Measurements from ENCODE around the gene YAP1.

- no peak for TF ChIP-seq CTCF (IDR thresholded peaks at IDR 0.05; ENCODE audit: borderline replicate concordance, extremely low read depth, low read length, poor library complexity, severe bottlenecking)
- no peak for TF ChIP-seq EZH2 (IDR thresholded peaks at IDR 0.05; ENCODE audit: borderline replicate concordance, low read depth, low read length, severe bottlenecking)
These were observed 34.4 kb downstream of the YAP1 start for GRCh38 chr11:102144357-102145355.

Measured in DND-41 (cell line).